Measurements from ENCODE around the gene BLM.
"Not testable (repeated sequence)": the region's sequence is repeated elsewhere in the genome, so short reads cannot be mapped to it uniquely, and the experiment has no call there.

- not testable (repeated sequence) for TF ChIP-seq EP300, CTCF, POLR2A, POLR2AphosphoS5 (IDR thresholded peaks at IDR 0.05)
These were observed 46.5 kb upstream of the BLM start for GRCh38 chr15:90670631-90671030.
